Parathyroid adenoma (tissue), 2 donors: ENCODE data around the gene PCSK6.

Experiments
- H2AFZ ChIP-seq: fragments of 300-600 bp; sonication (generic); one replicate; pipeline ENCODE4 v1.7.0; 2017; ENCODE audit warnings: antibody characterized with exemption, mild to moderate bottlenecking
- H3K27ac ChIP-seq: fragments of 300-600 bp; sonication (generic); one replicate; pipeline ENCODE4 v1.7.0; 2017
- H3K27me3 ChIP-seq: fragments of 300-600 bp; sonication (generic); one replicate; pipeline ENCODE4 v1.7.0; 2017; ENCODE audit warnings: low read length; ENCODE audit not compliant: control insufficient read depth, insufficient read depth
- H3K36me3 ChIP-seq: fragments of 300-600 bp; sonication (generic); one replicate; pipeline ENCODE4 v1.7.0; 2017; ENCODE audit warnings: low read length; ENCODE audit not compliant: control insufficient read depth, insufficient read depth
- H3K4me1 ChIP-seq: fragments of 300-600 bp; sonication (generic); one replicate; pipeline ENCODE4 v1.7.0; 2017; ENCODE audit warnings: control low read depth
- H3K4me2 ChIP-seq: fragments of 300-600 bp; sonication (generic); one replicate; pipeline ENCODE4 v1.7.0; 2017; ENCODE audit warnings: low read length
- H3K4me3 ChIP-seq: fragments of 300-600 bp; sonication (generic); one replicate; pipeline ENCODE4 v1.7.0; 2017; ENCODE audit warnings: low read depth, low read length
- H3K79me2 ChIP-seq: fragments of 300-600 bp; sonication (generic); one replicate; pipeline ENCODE4 v1.7.0; 2017; ENCODE audit warnings: control low read depth
- H3K9ac ChIP-seq: fragments of 300-600 bp; sonication (generic); one replicate; pipeline ENCODE4 v1.7.0; 2017; ENCODE audit warnings: mild to moderate bottlenecking
- H3K9me3 ChIP-seq: fragments of 300-600 bp; sonication (generic); one replicate; pipeline ENCODE4 v1.7.0; 2017; ENCODE audit warnings: low read length; ENCODE audit not compliant: control insufficient read depth
- CTCF ChIP-seq: fragments of 300-600 bp; sonication (generic); IDR thresholded peaks from one replicate; pipeline ENCODE4 v1.7.0; 2017; ENCODE audit warnings: antibody characterized with exemption, mild to moderate bottlenecking
- donor health status: primary hyperparathyroidism.

Gene PCSK6

GRCh38 chr15:101528917-101529299 lies 39.4 kb upstream of the PCSK6 start:
- H3K4me2 ChIP-seq: no peak overlapping the region
- H3K36me3 ChIP-seq: no peaks in the 10 kb centered on the region
- H3K79me2 ChIP-seq: no peaks in the 10 kb centered on the region
- no peaks in the 10 kb centered on the region for H3K27me3 ChIP-seq
- H3K4me1 ChIP-seq: no peaks in the 10 kb centered on the region
- no peak overlapping the region for H3K9ac ChIP-seq
- no peak for TF ChIP-seq CTCF
- no peak overlapping the region for H3K4me3 ChIP-seq
- H3K27ac ChIP-seq: no peak overlapping the region
- no peaks in the 10 kb centered on the region for H3K9me3 ChIP-seq
- H2AFZ ChIP-seq: no peak overlapping the region

- Histone ChIP-seq H3K4me2 (no peak overlapping the region), H3K9ac (no peak overlapping the region), H3K79me2 (no peaks in the 10 kb centered on the region), H2AFZ (no peak overlapping the region), H3K4me1 (no peaks in the 10 kb centered on the region), H3K9me3 (no peaks in the 10 kb centered on the region), H3K27ac (no peak overlapping the region), H3K4me3 (no peak overlapping the region), H3K36me3 (no peaks in the 10 kb centered on the region), H3K27me3 (no peaks in the 10 kb centered on the region)
- TF ChIP-seq CTCF: no peak
Observed at GRCh38 chr15:101528108-101528916, 38.8 kb upstream of the PCSK6 start.

GRCh38 chr15:101526890-101527289 lies 37.4 kb upstream of the PCSK6 start:
- H3K4me2 ChIP-seq: no peak overlapping the region
- no peak overlapping the region for H3K9ac ChIP-seq
- H2AFZ ChIP-seq: no peak overlapping the region
- no peaks in the 10 kb centered on the region for H3K27me3 ChIP-seq
- no peaks in the 10 kb centered on the region for H3K9me3 ChIP-seq
- no peaks in the 10 kb centered on the region for H3K4me1 ChIP-seq
- no peaks in the 10 kb centered on the region for H3K36me3 ChIP-seq
- no peak overlapping the region for H3K4me3 ChIP-seq
- H3K27ac ChIP-seq: no peak overlapping the region
- H3K79me2 ChIP-seq: no peaks in the 10 kb centered on the region
- TF ChIP-seq CTCF: no peak

- H3K9ac ChIP-seq: no peak overlapping the region
Observed at GRCh38 chr15:101526442-101526841, 36.9 kb upstream of the PCSK6 start.

More at GRCh38 chr15:101526442-101526841, 36.9 kb upstream of the PCSK6 start:
- Histone ChIP-seq H3K4me1 (no peaks in the 10 kb centered on the region), H2AFZ (no peak overlapping the region), H3K4me2 (no peak overlapping the region), H3K27me3 (no peaks in the 10 kb centered on the region), H3K4me3 (no peak overlapping the region), H3K27ac (no peak overlapping the region), H3K36me3 (no peaks in the 10 kb centered on the region), H3K79me2 (no peaks in the 10 kb centered on the region), H3K9me3 (no peaks in the 10 kb centered on the region)
- TF ChIP-seq CTCF: no peak
